Ovary (tissue), 3 donors: ENCODE data around the gene HIPK2.

Experiments
- EP300 ChIP-seq: sonication (generic); formaldehyde crosslinking; IDR thresholded peaks from one replicate; pipeline ENCODE4 v1.6.1; 2017; ENCODE audit warnings: antibody characterized with exemption
- POLR2A ChIP-seq: fragments of 450-650 bp; IDR thresholded peaks from one replicate; pipeline ENCODE4 v1.6.1; 2017; ENCODE audit warnings: antibody characterized with exemption, mild to moderate bottlenecking, moderate library complexity
- TF ChIP-seq, protein P1 (sequence below), 3 donors: fragments of 450-650 bp in 2 of 3; fragments of 200-600 bp in 1 of 3; IDR thresholded peaks; one replicate each; pipeline versions ENCODE4 v1.5.1 to v1.8.0; 2016 to 2022; ENCODE audit warnings: antibody characterized with exemption in 3 of 3, mild to moderate bottlenecking in 1 of 3
- donor health status: DM: no; HTN: no; CAD: no.

DNA sequence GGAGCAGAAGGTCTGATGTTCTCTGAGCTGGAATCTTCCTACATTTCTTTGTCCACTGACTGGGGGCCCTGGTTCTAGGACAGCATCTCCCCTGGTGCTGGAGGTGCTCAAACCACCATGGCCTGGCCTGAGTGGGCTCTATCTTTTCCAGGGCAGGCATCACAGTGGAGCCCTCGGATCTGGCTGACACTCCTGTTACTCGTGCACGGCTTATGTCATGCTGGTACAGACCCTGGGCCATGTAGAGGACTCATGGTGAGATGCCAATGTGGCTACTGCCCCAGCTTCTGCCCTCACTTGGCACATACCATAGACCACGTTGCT lies 96.0 kb downstream of the HIPK2 start:
- TF ChIP-seq, protein P1, sequence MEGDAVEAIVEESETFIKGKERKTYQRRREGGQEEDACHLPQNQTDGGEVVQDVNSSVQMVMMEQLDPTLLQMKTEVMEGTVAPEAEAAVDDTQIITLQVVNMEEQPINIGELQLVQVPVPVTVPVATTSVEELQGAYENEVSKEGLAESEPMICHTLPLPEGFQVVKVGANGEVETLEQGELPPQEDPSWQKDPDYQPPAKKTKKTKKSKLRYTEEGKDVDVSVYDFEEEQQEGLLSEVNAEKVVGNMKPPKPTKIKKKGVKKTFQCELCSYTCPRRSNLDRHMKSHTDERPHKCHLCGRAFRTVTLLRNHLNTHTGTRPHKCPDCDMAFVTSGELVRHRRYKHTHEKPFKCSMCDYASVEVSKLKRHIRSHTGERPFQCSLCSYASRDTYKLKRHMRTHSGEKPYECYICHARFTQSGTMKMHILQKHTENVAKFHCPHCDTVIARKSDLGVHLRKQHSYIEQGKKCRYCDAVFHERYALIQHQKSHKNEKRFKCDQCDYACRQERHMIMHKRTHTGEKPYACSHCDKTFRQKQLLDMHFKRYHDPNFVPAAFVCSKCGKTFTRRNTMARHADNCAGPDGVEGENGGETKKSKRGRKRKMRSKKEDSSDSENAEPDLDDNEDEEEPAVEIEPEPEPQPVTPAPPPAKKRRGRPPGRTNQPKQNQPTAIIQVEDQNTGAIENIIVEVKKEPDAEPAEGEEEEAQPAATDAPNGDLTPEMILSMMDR (IDR thresholded peaks at IDR 0.05), result no peak
- no peak for TF ChIP-seq POLR2A
- TF ChIP-seq EP300, result no peak
